H1 (cell line): ENCODE results near the gene H2AZ2. TPM values are rescaled to one million over a fixed set of nuclear protein-coding genes. Genes with fewer than 3 reads are reported as not detected.

Experiments
- ATF2 ChIP-seq: IDR thresholded peaks from 2 replicates; pipeline ENCODE4 v1.6.1; 2012; ENCODE audit warnings: low read length, inconsistent platforms
- CBX5 ChIP-seq: fragments of 300-800, 300-1000 bp; sonication (generic); IDR thresholded peaks from 2 replicates; pipeline ENCODE4 v1.7.1; 2016; ENCODE audit warnings: antibody characterized with exemption, low read length, low read depth
- CHD7 ChIP-seq: fragments of 300-600 bp; sonication (generic); IDR thresholded peaks from 2 replicates; pipeline ENCODE4 v1.7.1; 2012; ENCODE audit warnings: low read length, moderate library complexity, mild to moderate bottlenecking, inconsistent platforms; ENCODE audit not compliant: insufficient replicate concordance
- PHF8 ChIP-seq: fragments of 200-600 bp; sonication (generic); conservative IDR thresholded peaks from 2 replicates; pipeline ENCODE4 v1.7.1; 2012; ENCODE audit warnings: low read depth, mild to moderate bottlenecking, inconsistent platforms, low read length, moderate library complexity
- RBBP5 ChIP-seq: IDR thresholded peaks from 2 replicates; pipeline ENCODE4 v1.7.1; 2012; ENCODE audit warnings: low read depth, mild to moderate bottlenecking, inconsistent platforms, low read length, moderate library complexity, borderline replicate concordance
- RXRA ChIP-seq: IDR thresholded peaks from 2 replicates; pipeline ENCODE4 v1.6.1; 2011; ENCODE audit warnings: low read depth, mild to moderate bottlenecking, low read length, moderate library complexity; ENCODE audit not compliant: insufficient read depth
- ZNF274 ChIP-seq: IDR thresholded peaks from 2 replicates; pipeline ENCODE4 v1.7.0; 2012; ENCODE audit warnings: low read length, borderline replicate concordance; ENCODE audit errors: extremely low read depth
- polyA plus RNA-seq, 7 experiments: library from polyadenylated mRNA; depleted of rRNA in 3 of 7; stranded (reverse) in 5 of 7; unstranded in 2 of 7; fragments of >200 nt in 5 of 7; fragments of 200-250 nt in 2 of 7; gene quantifications; 1 replicate in 5 of 7; 2 replicates in 1 of 7; 4 replicates in 1 of 7; pipeline versions ENCODE4 v1.2.1 to v1.2.3, GENCODE V29; 2011 to 2013; ENCODE audit warnings: missing spikeins in 2 of 7, mixed read lengths in 2 of 7
- total RNA-seq: library from RNA; stranded (reverse); fragmentation: NEBNext Ultra II Directional; extraction: Animal tissue kit (Norgen Biotek cat#: 25700); gene quantifications from 2 replicates; pipeline ENCODE4 v1.2.1, GENCODE V29; 2021

H2AZ2 gene
- total and polyA plus RNA-seq, 2 of the 8 experiments (the other 6 are each of a cell fraction or from before 2014, with no cell fraction given): 168 to 187 TPM

GRCh38 chr7:44847509-44847919 lies 373 bp downstream of the H2AZ2 start (continued):
- no peak for TF ChIP-seq CBX5
- TF ChIP-seq RXRA: no peak
- no peak for TF ChIP-seq ZNF274
- peak; percentile 95; the same call in 1 of the 2 replicates for TF ChIP-seq PHF8
- no peak for TF ChIP-seq RBBP5
- no peak for TF ChIP-seq CHD7
- peak; percentile 57; the same call in 1 of the 2 replicates for TF ChIP-seq ATF2
